Activated CD4-positive, alpha-beta T cell treated with anti-CD3 and anti-CD28 coated beads, Interleukin-2, amount 50 U/mL, for 48 hours (primary cell): ENCODE measurements around the gene PALD1.
"Not testable (repeated sequence)": the region's sequence is repeated elsewhere in the genome, so short reads cannot be mapped to it uniquely, and the experiment has no call there.

Experiments
- DNase-seq, 2 experiments: peaks; one replicate each; pipeline ENCODE4 v3.0.0-alpha.2; 2020

PALD1 gene

DNA sequence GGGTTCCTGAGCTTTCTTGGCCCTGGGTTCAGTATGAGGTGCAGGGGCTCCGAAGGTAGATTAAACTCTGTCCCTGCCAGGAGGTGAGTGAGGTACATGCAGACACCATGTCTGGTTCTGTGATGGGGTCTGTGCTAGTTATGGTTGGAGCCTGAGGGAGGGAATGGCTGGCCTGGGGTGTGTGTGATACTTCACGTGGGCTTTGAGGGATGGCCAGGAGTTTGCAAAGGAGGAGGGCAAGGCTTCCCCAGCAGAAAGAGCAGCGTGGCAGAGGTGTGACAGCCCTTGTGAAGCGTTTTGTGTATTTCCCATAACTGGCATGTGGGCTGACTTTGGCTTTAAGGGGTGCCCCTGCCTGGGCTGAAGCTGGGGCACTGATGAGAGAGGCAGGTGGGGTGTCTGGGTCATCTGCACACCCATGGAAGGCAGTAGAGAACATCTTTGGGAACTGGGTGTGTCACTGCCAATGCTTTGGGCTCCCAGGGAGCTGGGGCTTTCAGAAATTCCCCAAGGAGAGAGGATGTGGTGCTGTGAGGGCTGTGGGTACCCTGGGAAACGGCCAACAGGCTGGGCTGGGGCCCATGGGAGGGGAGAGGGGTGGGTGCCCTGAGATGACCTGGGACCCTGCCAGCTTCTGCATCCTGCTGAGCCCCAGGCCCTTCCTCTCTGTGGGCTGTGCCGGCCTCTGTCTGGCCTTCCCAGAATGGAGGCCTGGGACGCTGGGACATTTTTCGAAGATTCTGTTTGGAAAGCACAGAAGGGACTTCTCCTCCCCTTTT lies 4.6 kb downstream of the PALD1 start:
- DNase-seq: no peak

DNA sequence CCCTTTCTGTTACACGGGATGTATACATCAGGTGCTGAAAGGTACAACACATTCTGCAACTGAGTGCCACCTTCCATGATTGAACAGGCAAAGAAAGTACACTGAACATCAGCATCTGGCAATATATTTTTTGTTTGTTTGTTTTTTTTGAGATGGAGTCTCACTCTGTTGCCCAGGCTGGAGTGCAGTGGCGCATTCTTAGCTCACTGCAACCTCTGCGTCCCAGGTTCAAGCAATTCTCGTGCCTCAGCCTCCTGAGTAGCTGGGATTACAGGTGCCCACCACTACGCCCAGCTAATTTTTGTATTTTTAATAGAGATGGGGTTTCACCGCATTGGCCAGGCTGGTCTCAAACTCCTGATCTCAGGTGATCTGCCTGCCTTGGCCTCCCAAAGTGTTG lies 5.3 kb downstream of the PALD1 start:
- DNase-seq: not testable (repeated sequence)

DNA sequence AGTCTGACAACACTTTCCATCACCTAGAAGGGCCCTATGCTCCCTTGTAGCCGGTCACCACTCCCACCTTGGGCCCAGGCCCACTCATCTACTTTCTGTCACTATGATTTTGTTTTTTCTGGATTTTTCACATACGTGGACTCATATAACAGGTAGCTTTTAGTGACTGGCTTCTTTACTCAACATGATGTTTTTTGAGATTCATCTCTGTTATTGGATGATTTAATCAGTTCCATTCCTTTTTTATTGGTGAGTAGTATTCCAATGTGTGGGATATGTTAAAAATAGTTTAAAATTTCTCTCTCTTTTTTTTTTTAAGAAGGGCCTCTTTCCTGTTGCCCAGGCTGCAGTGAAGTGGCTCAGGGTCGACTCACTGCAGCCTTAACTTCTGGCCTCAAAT lies 9.3 kb downstream of the PALD1 start:
- no peak for DNase-seq

DNA sequence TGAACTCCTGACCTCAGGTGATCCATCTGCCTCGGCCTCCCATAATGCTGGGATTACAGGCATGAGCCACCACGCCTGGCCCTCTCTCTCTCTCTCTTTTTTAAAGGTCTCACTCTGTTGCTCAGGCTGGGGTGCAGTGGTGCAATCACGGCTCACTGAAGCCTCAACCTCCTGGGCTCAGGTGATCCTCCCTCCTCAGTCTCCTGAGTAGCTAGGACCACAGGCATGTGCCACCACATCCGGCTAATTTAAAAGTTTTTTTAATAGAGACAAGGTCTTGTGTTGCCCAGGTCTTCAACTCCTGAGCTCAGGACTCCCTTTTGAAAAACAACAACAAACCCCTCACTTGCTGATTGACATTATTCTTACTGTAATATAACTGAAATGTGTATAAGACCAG lies 11.6 kb downstream of the PALD1 start:
- no peak for DNase-seq

DNA sequence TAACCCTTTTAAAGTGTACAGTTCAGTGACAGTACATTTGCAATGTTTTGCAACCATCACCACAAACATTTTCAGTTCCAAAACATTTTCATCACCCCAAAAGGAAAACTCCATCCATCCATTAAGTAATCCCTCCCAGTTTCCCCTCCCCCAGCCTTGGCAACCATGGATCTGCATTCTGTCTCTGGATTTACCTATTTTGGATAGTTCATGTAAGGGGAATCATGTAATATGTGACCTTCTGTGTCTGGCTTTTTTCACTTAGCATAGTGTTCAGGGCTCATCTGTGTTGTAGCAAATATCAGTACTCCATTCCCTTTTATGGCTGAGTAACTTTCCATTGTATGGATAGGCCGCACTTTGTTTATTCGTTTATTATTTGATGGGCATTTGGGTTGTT lies 13.0 kb downstream of the PALD1 start:
- no peak for DNase-seq

DNA sequence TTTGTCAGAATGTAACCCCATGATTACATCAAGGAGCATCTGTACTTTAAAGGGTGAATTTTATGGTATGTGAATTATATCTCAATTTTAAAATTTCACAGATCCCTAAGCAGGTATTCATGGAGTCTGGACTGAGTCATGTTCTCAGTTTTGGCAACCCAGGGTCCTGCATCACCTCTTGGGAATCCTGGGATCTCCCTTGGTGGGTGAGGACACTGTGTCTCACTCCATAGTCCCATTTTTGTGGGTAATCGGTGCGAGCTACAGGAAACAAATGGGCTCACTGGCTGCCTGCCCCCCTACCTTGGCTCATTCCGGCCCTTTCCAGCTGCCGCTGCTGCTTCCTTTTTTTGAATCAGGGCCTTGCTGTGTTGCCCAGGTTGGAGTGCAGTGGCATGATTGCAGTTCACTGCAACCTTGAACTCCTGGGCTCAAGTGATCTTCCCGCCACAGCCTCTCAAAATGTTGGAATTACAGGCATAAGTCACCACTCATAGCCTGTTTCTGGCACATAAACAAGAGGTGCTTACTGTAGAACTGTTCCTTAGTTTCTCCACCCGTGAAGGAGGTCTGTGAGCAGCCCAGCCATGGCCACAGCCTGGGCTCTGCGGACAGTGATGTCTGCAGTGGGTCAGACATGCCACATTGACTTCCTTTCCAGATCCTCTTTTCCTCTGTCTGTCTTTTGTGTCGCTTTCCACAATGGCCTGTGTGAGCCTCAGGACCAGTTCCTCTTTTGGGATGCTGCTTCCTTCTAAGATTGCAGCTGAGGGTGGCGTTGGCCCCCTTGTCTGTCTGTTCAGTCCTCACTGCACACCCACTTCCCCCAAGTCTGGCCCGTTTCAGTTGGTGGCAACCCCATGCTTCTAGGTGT lies 14.5 kb downstream of the PALD1 start:
- no peak for DNase-seq

DNA sequence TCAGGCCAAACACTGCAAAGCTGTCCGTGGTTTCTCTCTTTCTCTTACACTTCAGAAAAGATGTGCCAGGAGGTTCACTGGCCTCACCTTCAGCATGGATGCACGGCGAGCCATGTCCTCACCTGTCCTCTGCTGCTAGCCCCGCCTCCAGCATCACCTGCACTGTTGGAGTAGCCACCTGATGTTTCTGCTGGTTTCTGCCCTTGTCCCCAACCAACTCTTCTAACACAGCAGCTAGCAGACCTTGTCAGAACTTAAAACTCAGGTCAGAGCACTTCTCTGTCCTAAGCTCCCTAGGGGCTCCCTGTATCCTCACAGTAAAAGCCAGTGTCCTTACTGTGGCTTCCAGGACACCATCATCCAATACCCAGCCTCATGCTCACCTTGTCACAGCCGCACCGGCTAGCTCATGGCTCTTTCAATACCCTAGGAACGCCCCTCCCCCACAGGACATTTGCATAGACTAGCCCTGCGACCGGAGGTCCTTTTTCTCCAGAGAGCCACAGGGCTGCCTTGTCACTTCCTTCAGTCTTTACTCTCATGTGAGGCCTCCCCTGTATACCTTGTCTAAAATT lies 15.2 kb downstream of the PALD1 start:
- DNase-seq: no peak

DNA sequence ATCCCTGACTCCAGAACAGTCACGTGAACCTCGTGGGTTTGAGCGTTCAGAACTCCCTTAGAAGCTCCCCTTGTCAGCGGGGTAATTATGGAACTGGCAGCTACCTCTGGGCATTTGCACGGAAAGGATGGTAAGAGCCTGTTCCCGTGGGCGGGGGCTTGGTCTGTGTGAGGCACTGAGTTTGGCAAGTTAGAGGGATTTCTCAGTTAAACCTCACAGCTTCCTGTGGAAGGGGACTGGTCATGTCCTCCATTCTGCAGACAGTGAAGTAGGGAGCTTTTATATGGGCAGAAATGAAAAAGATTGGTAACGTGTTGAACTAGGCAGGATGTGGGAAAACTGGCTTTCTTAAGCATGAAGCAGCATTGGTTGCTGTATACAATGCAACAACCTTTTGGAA lies 16.0 kb downstream of the PALD1 start:
- DNase-seq: peak; percentile 59 to 70

GRCh38 chr10:70494966-70495365 lies 16.4 kb downstream of the PALD1 start:
- peak in 1 of 2 experiments; percentile 25 for DNase-seq

DNA sequence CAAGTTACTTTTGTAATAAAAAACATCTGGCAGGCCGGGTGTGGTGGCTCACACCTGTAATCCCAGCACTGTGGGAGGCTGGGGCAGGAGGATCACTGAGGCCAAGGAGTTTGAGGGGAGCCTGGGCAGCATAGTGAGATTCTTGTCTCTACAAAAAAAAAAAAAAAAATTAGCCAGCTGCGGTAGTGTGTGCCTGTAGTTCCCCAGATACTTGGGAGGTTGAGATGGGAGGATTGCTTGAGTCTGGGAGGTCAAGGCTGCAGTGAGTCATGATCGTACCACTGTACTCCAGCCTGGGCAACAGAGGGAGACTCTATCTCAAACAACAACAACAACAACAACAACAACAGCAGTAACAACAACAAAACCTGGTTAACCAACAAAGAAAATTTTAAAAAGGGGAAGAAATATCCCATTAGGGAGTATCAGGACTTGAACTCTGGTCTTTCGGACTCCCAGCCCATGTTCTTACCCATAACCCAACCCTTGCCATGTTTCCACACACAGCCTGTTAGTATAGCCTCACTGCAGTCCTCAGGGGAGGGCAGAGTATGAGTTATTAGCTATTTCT lies 17.2 kb downstream of the PALD1 start:
- no peak for DNase-seq

DNA sequence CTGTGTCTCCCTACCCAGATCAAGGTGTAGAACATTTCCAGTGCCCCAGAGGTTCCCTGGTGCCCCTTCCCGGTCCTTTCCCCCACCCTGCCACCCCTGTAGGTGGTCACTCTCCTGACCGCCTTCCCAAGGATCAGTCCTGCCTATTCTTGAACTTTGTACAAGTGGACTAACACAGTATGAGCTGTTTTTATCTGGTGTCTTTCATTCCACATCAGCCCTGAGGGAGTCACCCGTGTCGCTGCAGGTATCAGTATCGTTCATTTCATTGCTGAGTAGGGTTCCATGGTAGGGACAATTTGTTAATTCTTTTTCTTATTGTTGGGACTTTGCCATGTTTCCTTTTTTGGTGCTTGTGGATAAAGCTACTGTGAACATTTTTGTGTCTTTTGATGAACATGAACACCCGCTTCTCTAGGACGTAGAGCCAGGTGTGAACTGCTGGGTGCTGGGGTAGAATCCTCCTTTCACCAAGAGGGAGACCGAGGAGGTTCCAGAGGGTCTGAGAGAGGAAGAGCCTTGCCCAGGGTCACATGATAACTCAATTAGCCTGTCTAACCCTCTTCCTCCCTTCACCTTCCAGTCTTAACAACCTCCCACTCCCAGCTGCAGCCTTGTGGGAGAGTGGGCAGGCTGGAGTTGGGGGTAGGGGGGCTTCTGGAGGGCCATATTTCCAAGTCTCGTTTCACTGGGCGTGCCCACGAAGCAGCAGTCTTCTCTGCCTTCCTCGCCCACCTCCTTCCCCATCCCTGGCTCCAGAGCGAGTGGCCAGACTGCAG lies 18.0 kb downstream of the PALD1 start:
- DNase-seq: no peak

DNA sequence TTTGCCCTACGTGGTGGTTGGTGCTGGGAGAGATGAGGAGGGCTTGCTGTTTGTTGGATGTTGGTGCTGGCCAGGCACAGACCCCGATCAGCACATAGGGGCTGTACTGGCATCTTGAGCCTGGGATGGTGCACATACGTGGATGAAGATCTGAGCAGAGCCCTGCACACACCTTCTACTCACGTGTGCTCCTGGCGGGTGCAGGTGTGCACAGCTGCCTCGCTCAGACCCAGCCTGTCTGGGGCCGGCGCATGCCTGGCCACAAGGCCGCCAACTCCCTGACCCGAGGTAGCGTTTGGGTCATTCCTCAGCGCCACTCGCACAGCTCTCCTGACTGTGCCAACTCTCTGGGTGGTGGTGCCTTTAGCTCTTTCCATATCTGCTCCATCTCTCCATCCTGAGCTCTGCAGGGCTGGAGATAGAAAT lies 18.6 kb downstream of the PALD1 start:
- no peak for DNase-seq

DNA sequence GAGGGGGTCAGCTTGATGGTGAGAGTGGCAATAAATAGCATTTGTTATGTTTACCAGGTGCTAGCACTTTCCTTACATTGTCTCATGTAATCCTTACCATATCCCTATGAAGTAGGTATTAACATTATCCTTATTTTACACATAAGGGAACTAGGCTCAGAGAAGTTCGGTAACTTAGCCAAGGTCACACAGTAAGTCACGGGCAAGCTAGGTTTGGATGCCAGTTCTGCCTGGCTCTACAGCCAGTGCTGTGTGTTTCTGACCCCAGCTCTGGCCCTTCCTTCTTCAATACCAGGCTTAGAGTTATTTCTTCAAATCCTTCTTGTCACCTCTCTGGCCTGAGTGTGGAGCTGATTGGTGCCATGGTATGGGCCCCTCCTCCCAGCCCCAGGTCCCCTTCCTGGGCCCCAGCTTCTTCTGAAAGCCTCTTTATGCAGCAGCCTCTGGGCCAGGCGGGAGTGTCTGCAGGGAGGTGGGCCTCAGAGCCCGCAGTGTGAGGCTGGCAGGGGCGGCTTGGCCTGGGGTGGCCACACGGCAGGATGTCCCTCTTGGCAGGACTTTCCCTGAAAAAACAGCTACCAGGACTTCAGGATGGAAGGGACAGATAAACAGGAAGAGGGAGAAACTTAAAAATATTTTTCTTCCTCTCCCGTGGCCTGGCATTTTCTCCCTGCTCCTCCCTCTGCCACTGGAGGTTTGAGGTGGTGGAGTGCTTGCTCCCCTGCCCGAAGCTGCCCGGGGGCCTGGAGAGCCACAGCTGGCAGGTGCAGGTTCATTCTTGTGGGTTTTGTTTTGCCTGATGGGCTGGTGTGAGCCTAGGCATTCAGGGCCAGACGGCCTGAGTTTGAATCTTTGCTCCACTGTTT lies 20.6 kb downstream of the PALD1 start:
- DNase-seq: no peak

- DNase-seq: no peak
These were observed 21.2 kb downstream of the PALD1 start for GRCh38 chr10:70499836-70500167.

DNA sequence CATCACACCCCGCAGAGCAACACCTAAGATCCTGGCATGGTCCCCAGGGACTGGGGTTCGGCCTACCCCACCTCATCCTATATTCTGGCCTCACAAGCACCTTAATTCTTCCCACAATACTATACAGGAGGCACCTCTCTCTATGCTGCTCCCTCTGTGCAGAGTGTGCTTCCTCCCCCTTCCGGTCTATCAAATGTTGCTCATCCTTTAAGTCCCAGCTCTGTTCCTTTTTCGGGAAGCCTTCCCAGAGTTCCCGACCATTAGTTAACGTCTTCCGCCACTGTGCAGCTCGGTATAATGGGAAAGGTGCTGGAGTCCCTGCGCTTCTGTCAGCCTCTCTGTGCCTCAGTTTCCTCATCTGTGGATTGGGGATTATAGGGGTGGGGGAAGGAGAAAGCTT lies 21.8 kb downstream of the PALD1 start:
- DNase-seq: no peak

GRCh38 chr10:70500812-70501301 lies 22.3 kb downstream of the PALD1 start:
- DNase-seq: no peak

GRCh38 chr10:70502406-70502805 lies 23.8 kb downstream of the PALD1 start:
- no peak for DNase-seq

DNA sequence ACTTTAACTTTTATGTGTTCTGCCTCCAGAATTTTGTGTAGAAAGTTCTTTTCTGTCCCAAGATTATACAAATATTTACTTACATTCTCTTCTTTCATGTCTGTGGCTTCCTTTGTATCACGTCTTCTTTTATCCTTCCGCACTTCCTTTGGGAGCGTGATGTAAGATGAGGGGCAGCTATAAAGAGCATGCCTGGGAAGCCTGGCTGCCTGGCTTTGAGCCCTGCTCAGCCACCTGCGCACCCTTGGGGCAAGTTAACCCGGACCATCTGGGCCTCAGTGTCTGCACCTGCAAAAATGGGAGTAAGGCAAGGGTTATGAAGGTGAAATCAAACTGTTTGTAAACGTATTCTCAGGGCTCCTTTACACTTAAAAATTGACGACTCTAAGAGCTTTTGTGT lies 25.2 kb downstream of the PALD1 start:
- DNase-seq: no peak

GRCh38 chr10:70504521-70505358 lies 26.2 kb downstream of the PALD1 start:
- DNase-seq: no peak

- no peak for DNase-seq
These were observed 27.3 kb downstream of the PALD1 start for GRCh38 chr10:70505908-70506307.

DNA sequence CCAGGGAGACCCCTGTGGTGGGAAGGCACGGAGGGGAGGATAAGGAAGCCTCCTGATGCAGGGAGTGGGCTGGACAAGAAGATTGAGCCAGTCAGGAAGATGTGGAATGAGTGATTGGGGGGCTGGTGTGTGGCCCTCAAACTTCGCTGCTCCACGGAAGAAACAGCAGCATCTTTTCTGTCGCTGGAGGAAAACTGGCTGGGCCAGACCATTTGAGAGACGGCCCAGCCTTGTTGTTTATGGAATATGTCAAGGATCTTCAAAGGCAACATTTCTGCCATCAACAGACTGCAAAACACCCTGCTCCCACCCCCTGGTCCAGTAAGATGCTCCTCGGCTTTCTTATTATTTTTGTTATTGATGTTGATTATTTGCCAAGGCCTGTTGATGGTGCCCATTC lies 29.4 kb downstream of the PALD1 start:
- DNase-seq: no peak
